HG03175 (cell line): ENCODE results near the gene CABYR.

Experiments
- ATAC-seq: cut with Tn5 transposase; IDR thresholded peaks from one replicate; pipeline ENCODE4 v1.9.1; 2021; ENCODE audit warnings: mild to moderate bottlenecking, moderate library complexity; ENCODE audit not compliant: unreplicated experiment

The CABYR gene, protein sequence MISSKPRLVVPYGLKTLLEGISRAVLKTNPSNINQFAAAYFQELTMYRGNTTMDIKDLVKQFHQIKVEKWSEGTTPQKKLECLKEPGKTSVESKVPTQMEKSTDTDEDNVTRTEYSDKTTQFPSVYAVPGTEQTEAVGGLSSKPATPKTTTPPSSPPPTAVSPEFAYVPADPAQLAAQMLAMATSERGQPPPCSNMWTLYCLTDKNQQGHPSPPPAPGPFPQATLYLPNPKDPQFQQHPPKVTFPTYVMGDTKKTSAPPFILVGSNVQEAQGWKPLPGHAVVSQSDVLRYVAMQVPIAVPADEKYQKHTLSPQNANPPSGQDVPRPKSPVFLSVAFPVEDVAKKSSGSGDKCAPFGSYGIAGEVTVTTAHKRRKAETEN

DNA sequence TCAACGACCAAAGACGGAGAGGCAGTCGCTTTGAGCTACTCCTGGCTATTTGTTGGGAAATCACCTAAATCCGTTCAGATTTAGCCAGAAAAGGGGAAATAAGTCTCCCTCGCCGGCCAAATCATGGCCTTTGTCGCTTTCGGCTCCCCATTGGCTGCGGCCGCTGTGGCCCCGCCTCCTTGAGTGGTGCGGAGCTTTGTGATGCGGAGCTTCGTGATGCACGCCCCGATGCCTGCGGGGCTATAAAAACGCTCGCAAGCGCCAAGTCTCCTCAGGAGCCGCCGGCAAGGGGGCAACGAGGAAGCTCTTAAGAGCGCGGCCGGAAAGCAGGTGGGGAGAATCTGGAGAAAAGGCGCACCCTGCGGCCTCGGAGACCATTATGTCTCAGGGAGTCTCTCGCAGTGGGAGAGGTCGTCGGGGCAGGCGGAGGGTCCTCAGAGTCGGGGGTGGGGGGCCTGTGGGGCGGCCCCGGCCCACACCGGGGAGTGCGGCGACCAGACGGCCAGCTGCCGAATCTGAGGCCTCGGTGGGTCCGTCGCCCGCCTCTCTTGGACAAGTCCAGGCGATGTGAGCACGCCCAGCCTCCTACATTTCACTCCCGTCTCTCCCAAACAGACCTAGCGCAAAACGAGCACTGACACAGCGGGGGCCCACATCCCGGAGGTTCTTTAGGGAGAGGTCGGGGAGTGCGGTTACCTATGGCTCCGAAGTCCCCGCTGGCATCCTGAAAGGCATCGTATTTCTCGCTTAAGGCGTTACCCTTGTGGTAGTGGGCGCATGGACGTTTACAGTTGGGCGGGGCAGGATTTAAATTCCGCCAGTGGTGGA, at the start of gene CABYR:
TSS of gene CABYR (plus strand) at position 274 of the 828 bp plus-strand sequence. CDS start 4,053 bp downstream, outside the sequence.
- peak; percentile 96 for ATAC-seq

DNA sequence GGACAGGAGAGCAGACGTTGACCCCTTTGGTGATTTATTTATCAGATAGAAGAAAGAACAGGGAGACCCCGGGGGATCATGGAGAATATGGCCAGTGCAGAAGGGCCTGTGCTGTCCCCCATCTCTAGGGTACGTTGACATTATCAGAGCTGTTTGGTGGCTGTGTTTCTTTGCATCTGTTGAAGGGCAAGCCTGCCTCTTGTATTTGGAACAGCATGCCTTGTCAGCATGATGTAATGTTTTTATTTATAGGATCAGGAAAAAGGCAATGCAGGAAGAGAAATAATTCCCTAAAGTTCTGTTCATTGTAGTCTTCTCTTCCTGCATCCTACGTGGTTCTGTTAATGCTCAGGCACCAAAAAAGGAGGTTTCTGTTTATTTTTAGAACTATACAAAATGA, 49.8 kb upstream of the CABYR start:
- no peak for ATAC-seq

DNA sequence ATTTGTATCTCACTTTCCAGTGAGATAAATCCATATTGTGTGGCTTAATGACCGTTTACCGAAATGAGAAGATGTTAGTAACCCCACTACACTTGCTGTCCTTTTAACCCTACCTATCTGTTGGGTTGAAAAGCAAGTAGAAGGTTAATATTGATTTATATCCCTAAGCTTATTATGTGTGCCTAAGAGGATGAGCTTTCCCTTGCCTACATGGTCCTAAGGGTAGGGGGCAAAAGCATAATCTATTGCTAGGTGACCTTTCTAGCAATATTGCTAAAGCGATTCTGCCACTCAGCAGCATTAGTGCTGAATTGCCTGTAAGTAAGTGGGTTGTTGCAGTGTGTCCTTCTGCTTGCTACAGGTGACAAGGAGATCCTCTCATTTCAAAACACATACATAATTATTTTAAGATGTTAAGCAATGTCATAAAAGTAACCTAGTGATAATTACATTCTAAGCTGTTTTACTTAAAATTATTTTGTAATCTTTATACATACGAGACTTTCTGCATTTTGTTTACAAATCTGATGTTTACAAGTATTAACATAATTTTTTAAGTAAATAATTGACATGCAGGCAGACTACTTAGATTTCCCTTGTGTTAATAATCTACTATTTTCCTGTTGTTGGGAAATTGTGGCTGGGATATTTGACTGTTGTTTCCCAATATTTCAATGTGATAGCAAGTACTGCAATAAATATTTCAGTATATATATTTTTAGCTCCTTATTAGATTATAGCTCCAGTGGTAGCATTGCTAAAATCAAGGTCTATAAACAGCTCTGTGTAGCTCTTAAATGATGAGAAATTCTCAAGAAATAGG, 49.1 kb upstream of the CABYR start:
- ATAC-seq, result no peak

DNA sequence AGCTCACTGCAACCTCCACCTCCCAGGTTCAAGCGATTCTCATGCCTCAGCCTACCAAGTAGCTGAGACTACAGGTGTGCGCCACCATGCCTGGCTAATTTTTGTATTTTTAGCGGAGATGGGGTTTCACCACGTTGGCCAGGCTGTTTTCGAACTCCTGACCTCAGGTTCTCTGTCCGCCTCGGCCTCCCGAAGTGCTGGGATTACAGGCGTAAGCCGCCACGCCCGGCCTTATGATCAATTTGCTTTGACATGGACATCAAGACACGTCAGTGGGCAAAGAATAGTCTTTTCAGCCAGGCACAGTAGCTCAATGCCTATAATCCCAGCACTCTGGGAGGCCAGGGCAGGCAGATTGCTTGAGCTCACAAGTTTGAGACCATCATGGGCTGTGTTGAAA, 48.0 kb upstream of the CABYR start:
- no peak for ATAC-seq

DNA sequence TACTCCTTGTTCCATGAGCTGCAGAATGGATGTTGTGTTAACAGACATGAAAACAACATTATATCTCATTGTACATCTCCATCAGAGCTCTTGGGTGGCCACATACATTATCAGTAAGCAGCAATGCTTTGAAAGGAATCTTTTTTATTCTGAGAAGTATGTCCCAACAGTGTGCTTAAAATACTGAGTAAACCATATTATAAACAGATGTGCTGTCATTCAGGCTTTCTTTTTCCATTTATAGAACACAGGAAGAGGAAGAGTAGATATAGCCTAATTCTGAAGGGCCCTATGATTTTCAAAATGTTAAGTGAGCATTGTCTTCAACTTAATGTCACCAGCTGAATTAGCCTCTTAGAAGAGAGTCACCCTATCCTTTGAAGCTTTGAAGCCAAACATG, 44.3 kb upstream of the CABYR start:
- ATAC-seq, result no peak

DNA sequence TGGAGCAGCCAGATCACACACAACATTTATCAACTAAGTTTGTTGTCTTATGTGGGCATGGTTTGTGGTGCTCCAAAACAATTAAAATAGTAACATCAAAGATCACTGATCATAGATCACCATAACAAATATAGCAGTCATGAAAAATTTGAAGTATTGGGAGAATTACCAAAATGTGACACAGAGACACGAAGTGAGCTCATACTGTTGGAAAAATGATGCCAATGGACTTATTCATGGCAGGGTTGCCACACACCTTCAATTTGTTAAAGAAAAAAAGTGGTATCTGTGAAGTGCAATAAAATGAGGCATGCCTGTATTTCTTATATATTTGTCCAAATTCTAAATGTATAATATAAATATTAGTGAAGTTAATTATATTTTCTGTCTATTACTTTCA, 42.9 kb upstream of the CABYR start:
- ATAC-seq, result no peak

DNA sequence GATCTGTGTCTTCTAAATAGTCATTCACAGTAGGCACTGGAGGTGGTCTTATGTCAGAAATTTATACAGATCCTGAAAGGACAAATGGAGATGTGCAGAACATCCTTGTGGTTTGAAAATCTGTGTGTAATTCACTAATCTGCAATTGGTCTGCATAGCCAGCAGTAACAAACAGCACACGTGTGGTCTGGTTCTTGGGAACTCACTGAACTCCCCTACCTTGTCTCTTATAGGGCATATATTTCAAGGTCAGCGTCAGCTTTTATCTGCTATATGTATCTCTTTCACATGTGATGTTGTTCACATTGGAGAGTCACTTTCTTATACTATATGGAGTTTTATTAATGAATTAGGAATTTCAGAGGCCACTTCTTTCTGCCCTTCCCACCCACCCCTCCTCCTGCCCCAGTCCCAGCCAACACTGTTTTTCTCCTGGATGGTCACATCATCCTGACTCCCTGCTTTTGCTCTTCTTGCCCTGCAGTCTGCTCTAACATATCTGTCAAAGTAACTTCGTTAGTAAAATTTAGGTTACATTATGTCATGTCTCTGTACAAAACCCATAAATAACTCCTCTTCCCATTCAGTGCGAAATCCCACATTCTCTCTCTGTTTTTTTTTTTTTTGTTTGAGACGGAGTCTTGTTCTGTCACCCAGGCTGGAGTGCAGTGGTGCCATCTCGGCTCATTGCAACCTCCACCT, 35.4 kb upstream of the CABYR start:
- ATAC-seq, result no peak

DNA sequence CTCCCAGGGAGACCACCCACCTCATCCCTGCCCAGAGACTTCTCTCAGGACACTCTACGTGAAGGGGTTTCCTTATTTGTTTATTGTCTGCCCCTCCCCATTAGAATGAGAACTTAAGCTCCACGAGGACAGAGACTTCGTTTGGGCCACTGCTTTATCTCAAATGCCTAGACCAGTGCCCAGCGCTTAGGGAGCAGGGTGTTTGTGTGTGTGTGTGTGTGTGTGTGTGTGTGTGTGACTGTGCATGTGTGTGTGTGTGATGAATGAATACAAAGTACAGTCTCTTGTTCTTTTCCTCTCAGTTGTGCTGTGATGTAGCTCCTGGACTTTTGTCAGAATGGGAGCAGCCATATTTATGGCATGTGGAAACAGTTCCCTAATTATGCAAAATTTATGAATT, 34.4 kb upstream of the CABYR start:
- ATAC-seq, result no peak

DNA sequence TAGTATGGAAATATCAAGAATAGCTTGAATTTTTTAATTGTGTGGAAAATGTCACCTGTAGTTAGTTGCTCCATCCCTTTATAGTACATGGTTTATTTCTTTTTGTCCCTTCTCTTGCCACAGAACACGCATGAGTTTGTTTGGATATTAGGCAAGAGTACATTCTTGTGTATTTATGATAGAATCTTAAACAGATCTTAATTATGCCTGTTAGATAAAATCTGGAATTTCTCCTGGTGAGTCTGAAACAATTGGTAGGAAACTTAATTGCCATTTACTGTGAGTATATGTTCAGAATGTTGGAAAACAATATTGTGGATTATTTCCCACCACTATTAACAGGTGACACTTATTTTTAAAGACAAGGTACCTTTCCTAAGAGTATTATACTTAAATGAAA, 30.2 kb upstream of the CABYR start:
- ATAC-seq, result no peak

DNA sequence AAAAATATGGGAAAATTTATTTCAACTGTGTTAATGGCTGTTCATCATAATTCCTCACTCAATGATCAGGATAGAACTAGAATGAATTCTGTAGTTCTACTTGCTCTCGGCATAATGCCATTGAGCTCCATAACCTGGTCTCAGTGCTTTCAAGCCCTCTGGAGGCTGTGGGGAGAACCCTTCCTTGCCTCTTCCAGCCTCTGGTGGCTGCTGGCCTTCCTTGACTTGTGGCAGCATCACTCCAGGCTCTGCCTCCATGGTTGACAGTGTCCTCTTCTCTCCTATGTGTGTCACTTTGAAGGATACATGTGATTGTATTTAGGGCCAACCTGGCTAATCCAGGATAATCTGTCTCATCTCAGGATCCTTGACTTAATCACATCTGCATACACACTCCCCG, 26.9 kb upstream of the CABYR start:
- no peak for ATAC-seq

DNA sequence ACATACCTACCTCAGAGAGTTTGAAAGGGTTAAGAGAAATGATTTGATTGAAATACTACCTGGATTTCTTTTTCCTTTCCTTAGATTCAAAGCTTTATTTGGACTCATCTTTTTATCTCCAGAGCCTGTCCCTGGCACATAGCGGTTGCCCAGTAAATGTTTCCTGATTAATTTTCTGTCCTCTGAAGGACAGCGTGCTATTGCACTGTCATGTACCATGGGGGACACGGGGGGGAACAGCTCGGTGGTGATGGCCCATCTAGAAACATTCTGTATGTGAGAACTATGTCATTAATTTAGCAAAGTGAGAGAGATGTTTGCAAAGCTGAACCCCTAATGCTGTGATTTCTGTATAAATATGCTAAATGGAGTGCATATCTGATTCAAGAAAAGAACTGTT, 26.4 kb upstream of the CABYR start:
- ATAC-seq, result no peak

DNA sequence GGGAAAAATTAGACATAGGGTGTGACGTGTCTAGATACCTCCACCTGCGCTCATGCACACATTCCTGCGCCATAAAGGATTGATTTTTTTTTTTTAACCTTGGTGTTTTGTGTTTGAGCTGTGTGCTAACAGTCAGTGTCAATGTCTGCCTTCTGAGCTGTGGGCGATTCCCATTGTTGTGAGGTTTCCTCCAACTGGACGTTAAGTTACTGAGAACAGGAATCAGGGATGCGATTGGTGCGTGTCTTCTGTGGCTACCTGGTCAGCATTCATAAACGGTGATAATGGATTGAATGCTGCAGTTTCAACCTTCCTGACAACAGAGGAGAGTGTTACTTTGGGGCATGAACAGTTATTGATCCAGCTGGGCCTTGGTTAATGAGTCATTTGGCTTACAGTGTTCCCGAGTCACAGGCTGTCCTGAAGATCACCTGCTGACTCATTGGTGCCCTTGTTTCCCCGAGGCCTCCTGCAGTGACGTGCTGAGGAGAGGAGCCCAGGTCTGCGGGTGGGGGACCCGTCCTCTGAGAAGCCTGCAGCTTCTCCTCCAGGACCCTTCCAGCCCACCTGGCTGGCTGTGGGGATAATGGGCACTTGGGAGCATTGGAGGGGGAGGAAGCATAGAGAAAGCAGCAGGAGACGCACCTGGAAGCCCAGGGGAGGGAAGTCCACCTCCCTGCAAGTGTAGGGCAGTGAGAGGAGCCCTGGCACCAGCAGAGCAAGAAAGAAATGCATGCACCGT, 25.8 kb upstream of the CABYR start:
- ATAC-seq, result no peak

DNA sequence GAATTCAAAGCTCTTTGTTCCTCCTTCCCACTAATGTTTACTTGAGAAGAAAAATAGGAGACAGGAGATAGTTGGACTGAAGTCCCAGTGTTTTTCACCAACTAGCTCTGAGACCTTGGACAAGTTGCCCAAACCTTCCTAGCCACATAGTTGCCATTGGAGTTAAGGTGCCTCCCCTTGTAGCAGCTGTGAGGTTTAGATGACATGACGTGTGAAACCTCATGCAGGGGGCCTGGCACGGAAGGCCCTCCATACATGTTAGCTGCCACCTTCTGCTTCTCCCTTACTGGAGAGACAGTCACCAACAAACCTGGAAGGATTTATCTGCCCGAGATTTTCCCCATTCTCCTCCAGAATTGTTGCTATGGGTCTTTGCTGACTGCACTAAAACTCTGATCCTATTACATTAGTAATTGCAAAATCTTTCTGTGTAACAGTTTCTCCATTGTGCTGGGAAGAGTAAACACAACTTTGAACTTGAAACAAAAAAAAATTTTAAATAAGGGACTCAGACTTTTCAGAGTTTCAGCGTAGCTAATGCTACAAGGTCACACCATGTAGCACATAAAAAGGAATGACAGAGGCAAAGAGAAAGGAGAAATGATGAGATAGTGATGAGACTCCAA, 23.8 kb upstream of the CABYR start:
- no peak for ATAC-seq

DNA sequence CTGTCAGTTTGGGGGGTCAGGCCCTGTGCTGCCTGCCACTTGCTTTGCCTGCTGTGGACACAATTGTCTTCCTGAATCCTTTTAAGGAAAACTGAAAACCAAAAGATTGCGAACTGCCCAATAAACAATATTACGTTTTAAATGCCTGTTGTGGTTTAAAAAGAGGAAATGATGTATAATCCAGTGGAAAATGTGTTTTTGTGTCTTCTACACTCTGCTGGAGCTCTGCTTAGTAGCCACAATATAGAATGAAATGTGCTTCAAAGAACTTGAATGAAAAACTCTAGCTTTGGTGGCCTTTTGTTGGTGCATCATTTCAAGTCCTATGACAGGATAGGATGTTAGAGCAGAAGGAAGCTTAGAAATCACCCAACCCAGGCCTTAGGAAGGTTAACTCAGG, 23.2 kb upstream of the CABYR start:
- ATAC-seq, result no peak

DNA sequence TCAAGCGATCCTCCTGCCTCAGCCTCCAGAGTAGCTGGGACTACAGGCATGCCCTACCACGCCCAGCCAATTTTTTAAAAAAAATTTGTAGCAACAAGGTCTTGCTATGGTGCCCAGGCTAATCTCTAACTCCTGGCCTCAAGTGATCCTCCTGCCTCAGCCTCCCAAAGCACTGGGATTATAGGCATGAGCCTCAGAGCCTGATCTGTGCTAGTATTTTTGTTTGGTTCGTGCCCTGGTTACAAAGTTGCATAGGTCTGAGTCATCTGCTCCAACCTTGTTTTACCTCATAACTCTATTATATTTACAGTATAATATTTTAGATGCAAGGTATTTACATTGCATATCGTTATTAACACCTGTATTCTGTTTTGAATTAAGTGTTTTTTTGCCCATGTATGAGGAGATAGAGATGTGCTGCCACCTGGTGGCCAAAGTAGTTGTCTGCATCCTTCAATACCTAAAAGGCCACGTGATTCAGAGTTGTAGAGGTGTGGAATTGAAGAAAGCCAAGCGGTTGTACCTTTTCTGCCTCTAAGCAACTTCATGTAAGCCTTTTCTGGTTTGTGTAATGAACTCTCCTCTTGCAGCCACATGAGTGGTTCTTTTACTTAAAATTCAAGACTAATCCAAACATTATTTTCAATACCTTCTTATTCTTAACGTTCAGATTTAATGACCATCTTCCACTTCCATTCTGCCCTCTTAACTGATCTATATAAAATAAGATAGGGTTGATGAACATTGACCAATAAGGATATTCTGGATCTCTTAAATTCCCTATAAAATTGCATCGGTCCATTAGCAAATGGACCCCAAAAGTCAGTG, 19.9 kb upstream of the CABYR start:
- peak; percentile 84 for ATAC-seq

DNA sequence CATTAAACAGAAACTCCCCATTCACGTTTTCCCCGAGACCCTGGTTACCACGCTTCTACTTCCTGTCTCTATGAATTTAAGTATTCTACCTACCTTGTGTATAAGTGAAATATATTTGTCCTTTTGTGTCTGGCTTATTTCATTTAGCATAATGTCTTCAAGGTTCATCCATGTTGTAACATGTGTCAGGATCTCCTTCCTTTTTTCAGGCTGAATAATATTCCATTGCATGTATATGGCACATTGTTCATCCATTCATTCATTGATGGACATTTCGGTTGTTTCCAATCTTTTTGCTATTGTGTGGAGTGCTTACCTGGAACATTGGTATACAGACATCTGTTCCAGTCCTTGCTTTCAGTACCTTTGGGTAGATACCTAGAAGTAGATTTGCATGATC, 18.2 kb upstream of the CABYR start:
- no peak for ATAC-seq

DNA sequence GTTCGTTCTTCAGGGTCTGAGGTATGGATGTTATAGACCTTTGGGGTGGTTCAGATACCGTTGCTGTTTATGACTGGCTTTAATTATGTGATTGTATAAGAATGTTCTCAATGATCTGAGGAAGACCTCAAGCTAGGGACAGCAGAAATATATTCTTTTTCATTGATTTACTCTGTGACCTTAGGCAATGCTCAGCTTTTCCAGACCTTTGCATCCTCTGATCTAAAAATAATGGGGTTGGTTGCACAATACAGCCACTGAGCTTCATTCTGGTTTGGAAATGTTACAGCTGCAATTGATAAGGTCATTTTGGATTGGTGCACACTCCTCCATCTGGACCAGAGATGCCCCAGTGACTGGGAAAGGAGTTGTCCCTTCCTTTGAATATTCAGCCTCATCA, 17.2 kb upstream of the CABYR start:
- no peak for ATAC-seq

DNA sequence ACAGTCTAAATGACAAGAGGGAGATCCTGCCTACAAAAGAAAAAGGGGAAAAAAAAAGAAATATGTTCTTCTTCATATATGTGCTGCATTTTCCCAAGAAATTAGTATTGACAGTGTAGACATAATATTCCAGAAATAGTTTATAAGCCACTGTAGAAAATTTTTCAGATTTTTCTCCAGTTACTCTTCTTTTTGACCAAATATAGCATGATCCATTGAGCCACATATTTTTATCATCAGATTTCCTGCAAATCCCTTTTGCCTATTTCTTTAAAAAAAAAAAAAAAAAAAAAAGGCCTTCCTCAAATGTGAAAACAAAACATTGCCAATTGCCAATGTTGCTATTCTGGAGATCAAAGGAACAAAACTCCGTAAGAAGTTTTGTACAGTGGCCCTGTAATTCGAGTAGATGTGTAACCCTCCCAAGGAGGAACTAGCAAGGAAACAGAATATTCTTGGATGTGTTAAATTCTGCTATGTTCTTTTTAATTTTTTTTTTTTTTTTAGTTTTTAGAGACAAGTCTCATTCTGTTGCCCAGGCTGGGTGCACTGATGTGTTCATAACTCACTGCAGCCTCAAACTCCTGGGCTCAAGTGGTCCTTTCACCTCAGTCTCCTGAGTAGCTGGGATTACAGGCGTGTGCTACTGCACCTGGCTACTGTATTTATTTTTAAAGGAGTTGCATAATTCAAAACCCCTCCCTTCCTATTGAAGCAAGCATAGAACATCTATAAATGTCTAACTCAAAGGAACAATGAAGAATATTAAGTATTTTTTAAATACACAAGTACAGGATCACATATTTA, 12.5 kb upstream of the CABYR start:
- ATAC-seq, result no peak
